NCI-H345 (cell line): ENCODE data around the gene ADGRB2.
A peak's percentile ranks its signal among the peaks of the same experiment; 100 is the strongest.

Source experiments
- DNase-seq: peaks from one replicate; lab custom pipeline; 2025; lab: John Stamatoyannopoulos, UW

Gene ADGRB2

GRCh38 chr1:31763671-31764311 is 349 bp downstream of the ADGRB2 start:
- DNase-seq, result peak; percentile 59

- peak; percentile 87 for DNase-seq
Observed at GRCh38 chr1:31762726-31763670, 1.1 kb downstream of the ADGRB2 start.

- DNase-seq, result no peak
Observed at GRCh38 chr1:31762323-31762722, 1.8 kb downstream of the ADGRB2 start.

GRCh38 chr1:31761883-31762282 is 2.3 kb downstream of the ADGRB2 start:
- DNase-seq, result no peak

GRCh38 chr1:31760471-31761470 is 3.4 kb downstream of the ADGRB2 start:
- peak; percentile 85 for DNase-seq

GRCh38 chr1:31759298-31760023 is 4.7 kb downstream of the ADGRB2 start:
- no peak for DNase-seq

- no peak for DNase-seq
Observed at GRCh38 chr1:31758823-31759222, 5.3 kb downstream of the ADGRB2 start.

GRCh38 chr1:31757989-31758388 is 6.2 kb downstream of the ADGRB2 start:
- no peak for DNase-seq

- DNase-seq, result no peak
Observed at GRCh38 chr1:31757204-31757679, 6.9 kb downstream of the ADGRB2 start.

GRCh38 chr1:31756578-31756977 is 7.6 kb downstream of the ADGRB2 start:
- DNase-seq, result no peak

GRCh38 chr1:31755850-31756492 is 8.2 kb downstream of the ADGRB2 start:
- no peak for DNase-seq

GRCh38 chr1:31755197-31755611 is 8.9 kb downstream of the ADGRB2 start:
- DNase-seq, result no peak

- DNase-seq, result no peak
Observed at GRCh38 chr1:31754397-31754796, 9.7 kb downstream of the ADGRB2 start.

- DNase-seq, result peak; percentile 93
Observed at GRCh38 chr1:31753707-31754349, 10.3 kb downstream of the ADGRB2 start.

- peak; percentile 33 for DNase-seq
Observed at GRCh38 chr1:31752952-31753475, 11.1 kb downstream of the ADGRB2 start.

GRCh38 chr1:31752258-31752657 is 11.9 kb downstream of the ADGRB2 start:
- DNase-seq, result no peak

- DNase-seq, result no peak
Observed at GRCh38 chr1:31751822-31752241, 12.3 kb downstream of the ADGRB2 start.

GRCh38 chr1:31750858-31751510 is 13.2 kb downstream of the ADGRB2 start:
- DNase-seq, result no peak
